Endothelial cell of umbilical vein (primary cell): ENCODE results near the gene NODAL. TPM values are rescaled to one million over a fixed set of nuclear protein-coding genes. Genes with fewer than 3 reads are reported as not detected.

Source experiments
- BruUV-seq: library from RNA; stranded (reverse); fragments of 400-500 nt; replicated peaks from 2 replicates; lab custom pipeline; 2021; lab: Mats Ljungman, UMichigan
- CTCF ChIA-PET: fragments of 300-600, 350-600 bp; sonication (Branson Sonifier 250); formaldehyde crosslinking; loops from one replicate; lab custom pipeline; 2021; ENCODE audit warnings: antibody characterized with exemption, inconsistent platforms; lab: Charles Lee
- POLR2A ChIA-PET: fragments of 300-600, 350-600 bp; sonication (Branson Sonifier 250); formaldehyde crosslinking; loops from one replicate; lab custom pipeline; 2021; ENCODE audit warnings: antibody characterized with exemption, inconsistent platforms; lab: Charles Lee
- DNase-seq: peaks from one replicate; pipeline ENCODE4 v3.0.0-alpha.2; 2011; ENCODE audit warnings: low read depth, low spot score
- FAIRE-seq: peaks from 2 replicates; lab custom pipeline; 2011; peaks lifted over from hg19 to GRCh38; lab: Jason Lieb, UNC
- H2AFZ ChIP-seq: 2 replicates; pipeline ENCODE4 v1.6.0; 2012; ENCODE audit warnings: low read depth, low read length, control low read depth, inconsistent platforms
- H3K27ac ChIP-seq: 2 replicates; pipeline ENCODE4 v1.5.1; 2011; ENCODE audit warnings: low read depth, mild to moderate bottlenecking, control low read depth, low read length, moderate library complexity; ENCODE audit not compliant: insufficient read depth
- H3K27me3 ChIP-seq, 2 experiments: 2 replicates each; pipeline versions ENCODE4 v1.6.0 to v1.6.1; 2011; ENCODE audit warnings: low read length in 2 of 2, mixed read lengths in 1 of 2; ENCODE audit not compliant: control insufficient read depth in 2 of 2, insufficient read depth in 2 of 2
- H3K36me3 ChIP-seq, 2 experiments: 2 replicates in 1 of 2; 3 replicates in 1 of 2; pipeline ENCODE4 v1.5.1; 2011; ENCODE audit warnings: low read length in 2 of 2, mild to moderate bottlenecking in 1 of 2, moderate library complexity in 1 of 2; ENCODE audit not compliant: control insufficient read depth in 2 of 2, insufficient read depth in 2 of 2; ENCODE audit errors: extremely low read depth in 1 of 2
- H3K4me1 ChIP-seq: 3 replicates; pipeline ENCODE4 v1.5.1; 2011; ENCODE audit warnings: mild to moderate bottlenecking, low read length; ENCODE audit not compliant: control insufficient read depth, insufficient read depth; ENCODE audit errors: extremely low read depth
- H3K4me2 ChIP-seq: 2 replicates; pipeline ENCODE4 v1.6.1; 2011; ENCODE audit warnings: low read length, control low read depth, mixed read lengths; ENCODE audit not compliant: insufficient read depth
- H3K4me3 ChIP-seq, 3 experiments: fragments of 200-600 bp in 1 of 3; sonication (generic), shearing (Covaris generic) in 1 of 3; replicated peaks in 1 of 3; 2 replicates each; pipeline ENCODE4 v1.5.1; 2011 to 2016; ENCODE audit warnings: control low read depth in 3 of 3, low read length in 3 of 3, mild to moderate bottlenecking in 2 of 3, inconsistent platforms in 1 of 3, low read depth in 1 of 3, moderate library complexity in 1 of 3; ENCODE audit not compliant: insufficient read depth in 1 of 3
- H3K79me2 ChIP-seq: 2 replicates; pipeline ENCODE4 v1.6.0; 2012; ENCODE audit warnings: low read length, inconsistent platforms; ENCODE audit not compliant: control insufficient read depth, insufficient read depth
- H3K9ac ChIP-seq: replicated peaks from 2 replicates; pipeline ENCODE3; 2011; ENCODE audit warnings: low read length, control low read depth; ENCODE audit not compliant: insufficient read depth; ENCODE audit errors: extremely low read depth
- H3K9me1 ChIP-seq: replicated peaks from 3 replicates; pipeline ENCODE4 v1.6.0; 2011; ENCODE audit warnings: mild to moderate bottlenecking, low read length; ENCODE audit not compliant: control insufficient read depth, insufficient read depth; ENCODE audit errors: extremely low read depth
- H3K9me3 ChIP-seq: replicated peaks from 2 replicates; pipeline ENCODE4 v1.5.1; 2012; ENCODE audit warnings: low read length, inconsistent platforms; ENCODE audit not compliant: control insufficient read depth, insufficient read depth
- H4K20me1 ChIP-seq: replicated peaks from 2 replicates; pipeline ENCODE3; 2011; ENCODE audit warnings: mild to moderate bottlenecking, low read length; ENCODE audit not compliant: control insufficient read depth, insufficient read depth; ENCODE audit errors: extremely low read depth
- CTCF ChIP-seq, 2 donors: IDR thresholded peaks; 1 replicate in 1 of 2; 2 replicates in 1 of 2; pipeline ENCODE4 v1.5.1; 2011; ENCODE audit warnings: low read length in 2 of 2, mild to moderate bottlenecking in 2 of 2, moderate library complexity in 2 of 2, control low read depth in 1 of 2, inconsistent platforms in 1 of 2, low read depth in 1 of 2; ENCODE audit not compliant: insufficient read depth in 1 of 2; ENCODE audit errors: extremely low read depth in 1 of 2
- EZH2 ChIP-seq: IDR thresholded peaks from 2 replicates; pipeline ENCODE4 v1.6.1; 2012; ENCODE audit warnings: borderline replicate concordance, low read depth, mild to moderate bottlenecking, moderate library complexity, low read length, inconsistent platforms; ENCODE audit not compliant: severe bottlenecking
- FOS ChIP-seq: IDR thresholded peaks from 2 replicates; pipeline ENCODE4 v1.6.1; 2011; ENCODE audit warnings: mild to moderate bottlenecking, low read length, moderate library complexity, borderline replicate concordance; ENCODE audit not compliant: insufficient read depth
- GATA2 ChIP-seq: IDR thresholded peaks from 2 replicates; pipeline ENCODE4 v1.7.0; 2011; ENCODE audit warnings: low read depth, mild to moderate bottlenecking, moderate library complexity, mixed read lengths, low read length; ENCODE audit not compliant: insufficient read length, insufficient read depth
- JUN ChIP-seq: IDR thresholded peaks from 2 replicates; pipeline ENCODE4 v1.6.1; 2011; ENCODE audit warnings: borderline replicate concordance, low read depth; ENCODE audit not compliant: insufficient read length, insufficient read depth
- MAX ChIP-seq: IDR thresholded peaks from 2 replicates; pipeline ENCODE4 v1.6.1; 2011; ENCODE audit not compliant: insufficient read depth, insufficient read length
- MYC ChIP-seq: IDR thresholded peaks from one replicate; pipeline ENCODE4 v1.6.1; 2011; ENCODE audit warnings: mild to moderate bottlenecking, low read depth, low read length
- POLR2A ChIP-seq: IDR thresholded peaks from 2 replicates; pipeline ENCODE4 v1.6.1; 2012; ENCODE audit warnings: low read depth, mild to moderate bottlenecking, control low read depth, low read length
- POLR2AphosphoS5 ChIP-seq: IDR thresholded peaks from 2 replicates; pipeline ENCODE4 v1.6.1; 2012; ENCODE audit warnings: low read depth, mild to moderate bottlenecking, control low read depth, low read length, moderate library complexity; ENCODE audit not compliant: insufficient read depth
- dilution Hi-C: fragments of 300-500 bp; cut with MboI; formaldehyde crosslinking; loops from one replicate; pipeline ENCODE4 v1.15.0; 2019; ENCODE audit warnings: low sequenced_read_pairs; ENCODE audit not compliant: extremely low pct_ligation_motif_present
- intact Hi-C: fragments of 100-400 bp; cut with micrococcal nuclease; formaldehyde crosslinking; loops from one replicate; pipeline ENCODE4 v1.10.0; 2022
- polyA plus RNA-seq, 4 experiments: library from polyadenylated mRNA; depleted of rRNA in 3 of 4; stranded (reverse) in 3 of 4; unstranded in 1 of 4; fragments of >200 nt; gene quantifications; 2 replicates each; pipeline versions ENCODE4 v1.2.1 to v1.2.3, GENCODE V29; 2011 to 2012; ENCODE audit warnings: missing spikeins in 1 of 4
- total RNA-seq: library from RNA; stranded (reverse); gene quantifications from 2 replicates; pipeline ENCODE4 v1.2.3, GENCODE V29; 2021

Gene NODAL
- total and polyA plus RNA-seq, 2 donors (not counting 3 experiments of a cell fraction or from before 2014, with no cell fraction given): not detected

- no peak overlapping the region for H3K9ac ChIP-seq
- intact Hi-C loops (no loop called here), dilution Hi-C loops (no loop called here)
- TF ChIP-seq FOS (no peak), CTCF (IDR thresholded peaks at IDR 0.05; ENCODE audit: extremely low read depth in 1 of 2, insufficient read depth in 1 of 2, low read depth in 1 of 2, low read length in 2 of 2) (no peak), MAX (no peak), EZH2 (no peak), MYC (no peak), POLR2A (no peak), GATA2 (no peak), POLR2AphosphoS5 (no peak), JUN (no peak)
- FAIRE-seq (no peak), DNase-seq (no peak)
- no peak overlapping the region for H3K4me3 ChIP-seq
- H3K27ac ChIP-seq: no peak overlapping the region
- no peak overlapping the region for H2AFZ ChIP-seq
- POLR2A ChIA-PET: interaction anchor here (0.6 kb wide), 1 partner anchor 18 kb away, joined by 3 read pairs; no protein-coding TSS in a partner anchor
- no TSS peak for BruUV-seq
- CTCF ChIA-PET: no interaction called here
- H3K27me3 ChIP-seq: no peaks in the 10 kb centered on the region
- no peaks in the 10 kb centered on the region for H3K36me3 ChIP-seq
- no peaks in the 10 kb centered on the region for H3K9me1 ChIP-seq
- no peaks in the 10 kb centered on the region for H4K20me1 ChIP-seq
- H3K79me2 ChIP-seq: peaks cover 3% of the 10 kb centered on the region
- no peaks in the 10 kb centered on the region for H3K9me3 ChIP-seq
- peaks cover 34% of the 10 kb centered on the region for H3K4me1 ChIP-seq
- H3K4me2 ChIP-seq: no peak overlapping the region
Observed at GRCh38 chr10:70482982-70483760, 41.7 kb upstream of the NODAL start.
